T-cell (primary cell): Measurements from ENCODE around the gene SLC39A10. TPM values are rescaled to one million over a fixed set of nuclear protein-coding genes. Genes with fewer than 3 reads are reported as not detected.

Experiments
- ATAC-seq, 4 experiments: fragments of 200-7000 bp in 3 of 4; fragments of 150-1000 bp in 1 of 4; cut with Tn5 transposase; replicated peaks in 1 of 4; 1 replicate in 3 of 4; 2 replicates in 1 of 4; pipeline ENCODE4 v1.10.0; 2021; ENCODE audit warnings: moderate library complexity in 3 of 4, mild to moderate bottlenecking in 2 of 4, moderate number of reproducible peaks in 1 of 4
- CTCF ChIA-PET, 2 donors: fragments of 300-600 bp; sonication (Branson Sonifier 250); formaldehyde crosslinking; loops; one replicate each; lab custom pipeline; 2022; ENCODE audit warnings: antibody characterized with exemption in 2 of 2; lab: Charles Lee
- POLR2A ChIA-PET, 2 donors: fragments of 300-600 bp; sonication (Branson Sonifier 250); formaldehyde crosslinking; loops; one replicate each; lab custom pipeline; 2022; ENCODE audit warnings: antibody characterized with exemption in 2 of 2; lab: Charles Lee
- DNase-seq, 35 experiments: peaks; one replicate each; pipeline versions ENCODE4 v3.0.0 to v3.0.0-alpha.2; 2013 to 2023
- H3K27ac ChIP-seq: one replicate; pipeline ENCODE4 v1.5.1; 2013; ENCODE audit warnings: low read length
- H3K27me3 ChIP-seq, 2 experiments: replicated peaks in 1 of 2; 1 replicate in 1 of 2; 2 replicates in 1 of 2; pipeline versions ENCODE4 v1.6.1 to v1.7.0; 2013; ENCODE audit warnings: low read length in 1 of 2, mixed read lengths in 1 of 2; ENCODE audit not compliant: control insufficient read depth in 2 of 2, insufficient read depth in 2 of 2; ENCODE audit errors: extremely low read depth in 1 of 2
- H3K36me3 ChIP-seq, 2 donors: 1 replicate in 1 of 2; 2 replicates in 1 of 2; pipeline versions ENCODE4 v1.6.1 to v1.7.0; 2013; ENCODE audit warnings: low read length in 1 of 2; ENCODE audit not compliant: control insufficient read depth in 2 of 2, insufficient read depth in 1 of 2; ENCODE audit errors: extremely low read depth in 1 of 2
- H3K4me1 ChIP-seq, 2 experiments: 1 replicate in 1 of 2; 2 replicates in 1 of 2; pipeline versions ENCODE4 v1.6.1 to v1.7.0; 2013; ENCODE audit warnings: low read length in 2 of 2, mixed read lengths in 1 of 2; ENCODE audit not compliant: insufficient read depth in 2 of 2, control insufficient read depth in 1 of 2; ENCODE audit errors: extremely low read depth in 1 of 2
- H3K4me3 ChIP-seq, 2 donors: 1 replicate in 1 of 2; 2 replicates in 1 of 2; pipeline versions ENCODE4 v1.5.1 to v1.7.0; 2013; ENCODE audit warnings: mild to moderate bottlenecking in 2 of 2, low read length in 1 of 2, moderate library complexity in 1 of 2; ENCODE audit not compliant: control insufficient read depth in 1 of 2; ENCODE audit errors: extremely low read depth in 1 of 2
- H3K9me3 ChIP-seq: 2 replicates; pipeline ENCODE4 v1.7.0; 2013
- H3K27ac Mint-ChIP-seq, 2 donors: one replicate each; pipeline ENCODE4 v1.8.0; 2020 to 2021; ENCODE audit warnings: mild to moderate bottlenecking in 2 of 2, mixed read lengths in 2 of 2
- H3K27me3 Mint-ChIP-seq, 2 donors: one replicate each; pipeline ENCODE4 v1.8.0; 2021 to 2022; ENCODE audit warnings: mixed read lengths in 2 of 2
- H3K36me3 Mint-ChIP-seq: one replicate; pipeline ENCODE4 v1.8.0; 2021; ENCODE audit warnings: mixed read lengths
- H3K4me1 Mint-ChIP-seq, 3 donors: one replicate each; pipeline ENCODE4 v1.8.0; 2020 to 2022; ENCODE audit warnings: mixed read lengths in 3 of 3, mild to moderate bottlenecking in 1 of 3
- H3K4me3 Mint-ChIP-seq, 3 donors: one replicate each; pipeline ENCODE4 v1.8.0; 2020 to 2022; ENCODE audit warnings: mild to moderate bottlenecking in 3 of 3, mixed read lengths in 3 of 3, moderate library complexity in 3 of 3
- H3K9me3 Mint-ChIP-seq, 3 donors: one replicate each; pipeline ENCODE4 v1.8.0; 2020 to 2022; ENCODE audit warnings: mixed read lengths in 3 of 3
- WGBS: methylation state at CpG from one replicate; pipeline ENCODE4 v1.1.5; 2013; ENCODE audit warnings: missing lambda C conversion rate; ENCODE audit not compliant: insufficient coverage; 5-methylcytosine and 5-hydroxymethylcytosine counted together
- total RNA-seq, 35 experiments: library from RNA in 6 of 35; stranded (reverse) in 6 of 35; fragments of 120-200 nt in 1 of 35; gene quantifications; one replicate each; pipeline versions ENCODE4 v1.2.1 to v1.2.4 and lab custom pipeline; 2013 to 2026

The SLC39A10 gene
- total RNA-seq, 5 donors from 2014 or later (not counting 1 experiment from before 2014, with no cell fraction given), result 49.8 to 81.7 (median 79.5) TPM

DNA sequence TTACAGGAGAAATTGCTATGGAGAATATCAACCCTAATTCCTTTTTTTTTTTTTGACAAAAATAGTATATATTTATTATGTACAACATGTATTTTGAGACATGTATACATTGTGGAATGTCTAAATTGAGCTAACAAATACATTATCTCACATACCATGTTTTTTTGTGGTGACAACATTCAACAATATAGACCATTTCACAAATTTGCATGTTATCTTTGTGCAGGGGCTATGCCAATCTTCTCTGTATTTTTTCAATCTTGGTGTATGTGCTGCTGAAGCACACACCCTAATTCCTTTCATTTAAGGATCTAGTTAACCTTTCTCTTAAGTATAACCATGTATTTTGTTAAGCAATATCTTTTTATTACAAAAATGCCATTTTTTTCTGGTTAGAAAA lies 13.2 kb downstream of the SLC39A10 start:
- no peak for DNase-seq
- Mint-ChIP-seq H3K4me3 (no peak overlapping the region), H3K27me3 (no peaks in the 10 kb centered on the region), H3K4me1 (peaks cover 55 to 63% (median 57%) of the 10 kb centered on the region in 3 donors), H3K36me3 (peaks cover 12% of the 10 kb centered on the region), H3K27ac (no peak overlapping the region), H3K9me3 (no peaks in the 10 kb centered on the region)
- Histone ChIP-seq H3K27ac (no peak overlapping the region), H3K36me3 (no peaks in the 10 kb centered on the region), H3K4me3 (no peak overlapping the region), H3K27me3 (no peaks in the 10 kb centered on the region), H3K9me3 (no peaks in the 10 kb centered on the region), H3K4me1 (peaks cover 1 to 4% of the 10 kb centered on the region in 2 experiments)
- ATAC-seq, result no peak
- ChIA-PET POLR2A (interaction anchor here (0.6 kb wide), 2 partner anchors 26 to 105 kb away, joined by 3 to 4 read pairs; no protein-coding TSS in a partner anchor), CTCF (interaction anchor here (0.7 to 1.6 kb wide), 4 partner anchors 10 to 171 kb away, joined by 3 to 12 read pairs (median 4); no protein-coding TSS in a partner anchor)

DNA sequence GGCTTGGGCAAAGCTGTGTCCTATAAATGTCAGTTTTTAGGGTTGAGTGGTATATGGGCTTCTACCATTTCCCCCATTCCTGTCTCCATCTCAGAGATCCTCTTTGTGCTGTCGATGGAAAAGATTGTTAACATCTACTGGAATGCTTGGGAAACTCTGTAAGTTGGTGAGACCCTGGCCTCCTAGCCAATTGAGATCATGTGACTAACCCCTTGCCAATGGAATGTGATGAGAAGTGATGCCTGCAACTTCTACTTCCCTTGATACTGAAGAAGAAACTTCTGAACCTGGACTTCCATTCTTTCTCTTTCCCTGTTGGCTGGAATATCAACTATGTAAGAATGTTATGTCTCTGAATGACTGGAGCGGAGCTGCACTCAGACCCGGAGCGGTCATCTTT lies 14.5 kb downstream of the SLC39A10 start:
- Histone ChIP-seq H3K4me1 (peaks cover 0 to under 1% of the 10 kb centered on the region in 2 experiments), H3K36me3 (no peaks in the 10 kb centered on the region), H3K9me3 (no peaks in the 10 kb centered on the region), H3K27ac (no peak overlapping the region), H3K4me3 (no peak overlapping the region), H3K27me3 (no peaks in the 10 kb centered on the region)
- Mint-ChIP-seq H3K27me3 (no peaks in the 10 kb centered on the region), H3K27ac (no peak overlapping the region), H3K36me3 (peaks cover 20% of the 10 kb centered on the region), H3K4me3 (no peak overlapping the region), H3K4me1 (peaks cover 46 to 56% (median 48%) of the 10 kb centered on the region in 3 donors), H3K9me3 (no peaks in the 10 kb centered on the region)
- ATAC-seq (no peak), DNase-seq (no peak)
- WGBS, result no CpG with 5 or more reads among the region's 4 CpGs
- POLR2A ChIA-PET, result interaction anchor here (0.6 kb wide), 2 partner anchors 89 to 617 kb away, joined by 3 read pairs; no protein-coding TSS in a partner anchor
- CTCF ChIA-PET, result interaction anchor here in 1 of 2 donors (0.7 kb wide), 1 partner anchor 507 kb away, joined by 3 read pairs; no protein-coding TSS in a partner anchor

DNA sequence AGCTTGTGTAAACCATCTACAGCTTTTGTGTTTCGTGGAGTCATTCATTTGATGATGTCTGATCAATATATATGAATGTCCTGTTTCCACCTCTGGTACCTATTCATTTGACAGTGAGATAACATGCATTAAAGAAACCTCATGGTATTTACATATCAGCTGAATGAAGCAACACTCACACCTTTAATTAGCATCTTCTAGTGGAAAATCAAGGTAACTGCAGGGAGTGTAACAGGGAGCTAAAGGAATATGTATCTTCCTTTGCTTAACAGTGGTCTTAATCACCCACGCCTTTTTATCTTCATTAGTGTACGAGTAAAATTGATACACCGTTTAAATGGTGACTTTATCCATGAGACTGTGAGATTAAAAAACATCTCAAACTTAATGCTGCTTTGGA lies 15.6 kb downstream of the SLC39A10 start:
- peaks cover 47 to 56% (median 50%) of the 10 kb centered on the region in 3 donors for H3K4me1 Mint-ChIP-seq
- DNase-seq (no peak), ATAC-seq (no peak)
- POLR2A ChIA-PET, result interaction anchor here in 1 of 2 donors (0.6 kb wide), 1 partner anchor 534 kb away, joined by 3 read pairs; no protein-coding TSS in a partner anchor
- H3K27me3 Mint-ChIP-seq, result no peaks in the 10 kb centered on the region
- H3K4me3 Mint-ChIP-seq, result no peak overlapping the region
- CTCF ChIA-PET, result interaction anchor here (0.8 to 1.6 kb wide), 4 partner anchors 8 to 16 kb away, joined by 3 read pairs; partner anchors contain the start of gene SLC39A10 (in 1 of the 2)
- no peak overlapping the region for H3K27ac Mint-ChIP-seq
- Histone ChIP-seq H3K4me1 (peaks cover 6 to 7% of the 10 kb centered on the region in 2 experiments), H3K36me3 (no peaks in the 10 kb centered on the region), H3K4me3 (no peak overlapping the region), H3K27me3 (no peaks in the 10 kb centered on the region), H3K27ac (no peak overlapping the region), H3K9me3 (no peaks in the 10 kb centered on the region)
- WGBS, result no CpG with 5 or more reads among the region's 4 CpGs
- H3K36me3 Mint-ChIP-seq, result peaks cover 24% of the 10 kb centered on the region
- no peaks in the 10 kb centered on the region for H3K9me3 Mint-ChIP-seq

DNA sequence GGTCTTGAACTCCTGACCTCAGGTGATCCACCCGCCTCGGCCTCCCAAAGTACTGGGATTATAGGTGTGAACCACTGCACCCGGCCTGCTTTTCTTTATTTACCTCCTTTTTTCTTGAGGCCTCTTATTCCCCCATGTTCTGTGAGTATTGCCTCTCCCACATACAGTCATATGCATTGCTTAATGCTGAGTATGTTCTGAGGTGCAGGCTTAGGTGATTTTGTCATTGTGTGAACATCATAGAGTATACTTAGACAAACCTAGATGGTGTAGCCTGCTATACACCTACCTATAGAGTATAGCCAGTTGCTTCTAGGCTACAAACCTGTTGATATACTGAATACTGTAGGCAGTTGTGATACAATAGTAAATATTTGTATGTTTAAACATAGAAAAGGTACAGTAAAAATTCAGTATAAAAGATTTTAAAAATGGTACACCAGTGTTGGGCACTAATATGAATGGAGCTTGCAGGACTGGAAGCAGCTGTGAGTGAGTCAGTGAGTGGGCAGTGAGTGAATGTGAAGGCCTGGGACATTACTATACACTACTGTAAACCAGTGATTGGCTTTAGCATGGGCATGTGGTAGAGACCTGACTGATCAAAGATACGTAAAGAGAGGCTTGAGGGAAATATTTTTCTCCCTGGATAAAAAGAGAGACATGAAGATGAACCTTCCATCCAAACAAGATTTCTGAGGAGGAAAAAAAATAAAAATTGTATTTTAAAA lies 17.6 kb downstream of the SLC39A10 start:
- no peak for ATAC-seq
- Mint-ChIP-seq H3K4me3 (no peak overlapping the region), H3K36me3 (peaks cover 24% of the 10 kb centered on the region), H3K4me1 (peaks cover 44 to 69% (median 53%) of the 10 kb centered on the region in 3 donors), H3K9me3 (no peaks in the 10 kb centered on the region), H3K27me3 (no peaks in the 10 kb centered on the region), H3K27ac (no peak overlapping the region)
- CTCF ChIA-PET, result no interaction called here
- Histone ChIP-seq H3K4me3 (no peak overlapping the region), H3K4me1 (peaks cover 7 to 8% of the 10 kb centered on the region in 2 experiments), H3K27ac (no peak overlapping the region), H3K27me3 (no peaks in the 10 kb centered on the region), H3K36me3 (no peaks in the 10 kb centered on the region), H3K9me3 (no peaks in the 10 kb centered on the region)
- POLR2A ChIA-PET, result no interaction called here
- no CpG with 5 or more reads among the region's 4 CpGs for WGBS
- no peak for DNase-seq

DNA sequence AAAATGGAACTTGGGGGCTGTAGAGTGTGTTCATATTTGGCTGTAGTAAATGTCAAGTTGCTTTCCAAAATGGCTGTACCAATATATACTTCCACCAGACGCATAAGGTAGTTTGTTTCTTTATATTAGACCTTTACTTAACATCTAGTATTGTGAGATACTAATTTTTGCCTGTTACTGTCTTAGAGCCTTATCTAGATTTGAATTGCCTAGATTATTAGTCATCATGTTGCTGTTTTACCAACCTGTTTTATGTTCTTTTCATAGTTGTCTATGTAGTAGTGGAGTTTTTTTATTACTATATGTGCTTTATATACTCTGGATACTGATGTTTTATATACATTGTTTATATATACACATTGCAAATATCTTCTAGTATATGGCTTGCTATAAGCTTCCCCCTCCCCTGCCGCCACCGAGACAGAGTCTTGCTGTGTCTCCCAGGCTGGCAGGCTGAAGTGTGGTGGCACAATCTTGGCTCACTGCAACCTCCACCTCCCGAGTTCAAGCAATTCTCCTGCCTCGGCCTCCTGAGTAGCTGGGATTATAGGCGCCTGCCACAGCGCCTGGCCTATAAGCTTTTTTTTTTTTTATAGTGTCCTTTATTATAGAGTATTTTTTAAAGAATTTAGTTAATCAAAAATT lies 18.9 kb downstream of the SLC39A10 start:
- POLR2A ChIA-PET, result interaction anchor here in 1 of 2 donors (0.6 kb wide), 1 partner anchor 162 kb away, joined by 5 read pairs; no protein-coding TSS in a partner anchor
- no peak overlapping the region for H3K4me3 Mint-ChIP-seq
- Histone ChIP-seq H3K27me3 (no peaks in the 10 kb centered on the region), H3K9me3 (no peaks in the 10 kb centered on the region), H3K36me3 (peaks cover 0 to 6% of the 10 kb centered on the region in 2 donors), H3K27ac (no peak overlapping the region), H3K4me3 (no peak overlapping the region), H3K4me1 (peaks cover 7 to 8% of the 10 kb centered on the region in 2 experiments)
- no peak for DNase-seq
- no peak overlapping the region for H3K27ac Mint-ChIP-seq
- H3K4me1 Mint-ChIP-seq, result peaks cover 49 to 74% (median 53%) of the 10 kb centered on the region in 3 donors
- peaks cover 0 to 3% (median 0%) of the 10 kb centered on the region in 3 donors for H3K9me3 Mint-ChIP-seq
- no peak for ATAC-seq
- CTCF ChIA-PET, result interaction anchor here in 1 of 2 donors (0.6 kb wide), 2 partner anchors 51 to 134 kb away, joined by 4 read pairs; no protein-coding TSS in a partner anchor
- no CpG with 5 or more reads among the region's 7 CpGs for WGBS
- no peaks in the 10 kb centered on the region for H3K27me3 Mint-ChIP-seq
- peaks cover 35% of the 10 kb centered on the region for H3K36me3 Mint-ChIP-seq

DNA sequence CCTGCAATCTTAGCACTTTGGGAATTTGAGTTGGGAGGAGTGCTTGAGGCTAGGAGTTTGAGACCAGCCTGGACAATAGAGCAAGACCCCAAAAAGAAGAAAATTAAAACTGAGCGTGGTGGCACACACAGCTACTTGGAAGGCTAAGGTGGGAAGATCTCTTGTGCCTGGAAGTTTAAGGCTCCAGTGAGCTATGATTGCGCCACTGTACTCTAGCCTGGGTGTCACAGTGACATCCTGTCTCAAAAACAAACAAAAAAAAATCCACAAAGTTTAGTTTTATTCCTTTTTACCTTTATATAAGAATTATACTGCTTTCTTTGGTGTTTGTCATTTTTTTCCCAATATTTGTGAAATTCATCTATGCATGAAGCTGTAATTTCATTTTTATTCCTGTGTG lies 20.3 kb downstream of the SLC39A10 start:
- Mint-ChIP-seq H3K27ac (peak overlapping the region in 1 of 2 donors; percentile 16), H3K4me1 (peaks cover 49 to 67% (median 52%) of the 10 kb centered on the region in 3 donors), H3K4me3 (peak overlapping the region in 2 of 3 donors; percentile 25 to 52), H3K36me3 (peaks cover 37% of the 10 kb centered on the region), H3K9me3 (peaks cover 0 to 3% (median 0%) of the 10 kb centered on the region in 3 donors), H3K27me3 (no peaks in the 10 kb centered on the region)
- no CpG with 5 or more reads among the region's 2 CpGs for WGBS
- peaks cover 7 to 8% of the 10 kb centered on the region in 2 experiments for H3K4me1 ChIP-seq
- peaks cover 0 to 6% of the 10 kb centered on the region in 2 donors for H3K36me3 ChIP-seq
- no peaks in the 10 kb centered on the region for H3K9me3 ChIP-seq
- no peaks in the 10 kb centered on the region for H3K27me3 ChIP-seq
- peak in 1 of 4 experiments; percentile 60 for ATAC-seq
- H3K27ac ChIP-seq, result no peak overlapping the region
- POLR2A ChIA-PET, result interaction anchor here in 1 of 2 donors (0.5 to 1.1 kb wide), 3 partner anchors 11 to 1945 kb away, joined by 3 to 9 read pairs (median 3); no protein-coding TSS in a partner anchor
- CTCF ChIA-PET, result interaction anchor here in 1 of 2 donors (0.6 kb wide), 1 partner anchor 93 kb away, joined by 4 read pairs; no protein-coding TSS in a partner anchor
- no peak for DNase-seq
- no peak overlapping the region for H3K4me3 ChIP-seq
